Stromal cell of bone marrow (primary cell): Measurements from ENCODE around the gene EFCAB5.
"Not testable (repeated sequence)": the region's sequence is repeated elsewhere in the genome, so short reads cannot be mapped to it uniquely, and the experiment has no call there.

Experiments
- DNase-seq: peaks from one replicate; pipeline ENCODE4 v3.0.0-alpha.2; 2012; ENCODE audit warnings: low read depth

The EFCAB5 gene

GRCh38 chr17:30005709-30006320 is 64.4 kb downstream of the EFCAB5 start:
- no peak for DNase-seq

DNA sequence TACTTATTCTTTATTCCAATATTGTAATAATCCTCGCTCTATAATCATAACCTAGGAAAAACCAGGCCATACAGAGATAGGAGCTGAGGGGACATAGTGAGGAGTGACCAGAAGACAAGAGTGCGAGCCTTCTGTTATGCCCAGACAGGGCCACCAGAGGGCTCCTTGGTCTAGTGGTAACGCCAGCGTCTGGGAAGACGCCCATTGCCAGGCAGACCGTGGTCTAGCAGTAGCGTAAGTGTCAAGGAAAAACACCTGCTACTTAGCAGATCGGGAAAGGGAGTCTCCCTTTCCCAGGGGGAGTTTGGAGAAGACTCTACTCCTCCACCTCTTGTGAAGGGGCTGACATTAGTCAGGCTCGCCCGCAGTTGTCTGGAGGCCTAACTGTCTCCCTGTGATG is 70.5 kb downstream of the EFCAB5 start:
- DNase-seq, result not testable (repeated sequence)

DNA sequence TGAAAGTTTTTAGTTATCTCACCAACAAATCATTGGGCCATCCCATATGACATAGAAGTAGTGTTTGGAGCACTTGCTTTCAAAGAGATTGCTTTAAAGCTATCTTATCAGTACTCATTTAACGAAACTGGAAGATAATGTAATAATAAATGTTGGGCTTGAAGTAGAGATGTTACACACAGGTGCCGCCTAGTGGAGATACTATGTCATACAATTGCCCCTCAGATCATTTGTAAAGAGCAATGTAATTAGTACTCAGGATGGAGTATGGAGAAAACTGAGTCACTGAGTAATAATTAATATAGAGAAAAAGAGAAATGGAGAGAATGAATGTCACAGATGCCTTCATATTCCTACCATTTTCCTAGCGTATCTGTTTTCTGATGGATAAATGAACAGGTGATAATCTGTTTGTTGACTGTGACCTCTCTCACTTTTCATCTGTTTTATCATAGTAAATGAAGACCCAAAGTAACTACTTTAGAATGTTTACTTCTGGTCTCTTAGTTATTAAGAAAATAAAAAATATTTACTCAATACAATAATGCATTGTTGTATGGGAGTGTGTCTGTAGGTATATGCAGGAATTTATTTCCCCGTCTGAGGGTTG is 80.4 kb downstream of the EFCAB5 start:
- no peak for DNase-seq

- not testable (repeated sequence) for DNase-seq
These were observed 83.9 kb downstream of the EFCAB5 start for GRCh38 chr17:30025325-30025724.

GRCh38 chr17:30027676-30028075 is 86.2 kb downstream of the EFCAB5 start:
- DNase-seq, result no peak

GRCh38 chr17:30031214-30031869 is 89.9 kb downstream of the EFCAB5 start:
- no peak for DNase-seq

GRCh38 chr17:30035369-30035768 is 93.9 kb downstream of the EFCAB5 start:
- no peak for DNase-seq

DNA sequence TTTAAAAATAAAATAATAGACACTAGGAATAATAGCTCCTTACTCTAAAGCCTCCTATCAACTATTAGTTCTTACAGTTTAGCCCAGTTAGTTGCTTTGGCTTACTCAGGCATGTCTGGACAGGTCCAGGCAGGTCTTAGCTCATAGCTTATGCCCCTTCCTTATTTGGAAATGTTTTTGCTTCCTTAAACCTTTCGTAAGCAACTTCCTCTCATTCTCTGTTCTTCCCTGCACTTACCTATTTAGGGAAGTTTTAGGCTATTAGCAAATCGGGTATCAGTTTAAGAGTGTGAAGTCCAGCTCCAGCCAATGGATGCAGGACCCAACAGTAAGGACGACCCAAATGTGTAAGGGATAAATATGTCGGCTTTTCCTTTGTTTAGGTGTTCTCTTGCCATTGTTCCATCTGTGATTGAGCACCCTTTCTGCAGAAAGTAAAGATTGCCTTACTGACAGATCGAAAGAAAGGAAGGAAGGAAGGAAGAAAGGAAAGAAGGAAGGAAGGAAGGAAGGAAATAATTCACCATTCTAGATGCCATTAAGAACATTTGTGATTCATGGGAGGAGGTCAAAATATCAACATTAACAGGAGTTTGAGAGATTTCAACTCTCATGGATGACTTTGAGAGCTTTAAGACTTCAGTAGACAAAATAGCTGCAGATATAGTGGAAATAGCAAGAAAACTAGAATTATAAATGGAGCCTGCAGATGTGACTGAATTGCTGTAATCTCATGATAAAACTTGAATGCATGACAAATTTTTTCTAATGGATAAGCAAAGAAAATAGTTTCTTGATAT is 99.5 kb downstream of the EFCAB5 start:
- peak; percentile 3 for DNase-seq

- no peak for DNase-seq
These were observed 100.1 kb downstream of the EFCAB5 start for GRCh38 chr17:30041551-30041950.

DNA sequence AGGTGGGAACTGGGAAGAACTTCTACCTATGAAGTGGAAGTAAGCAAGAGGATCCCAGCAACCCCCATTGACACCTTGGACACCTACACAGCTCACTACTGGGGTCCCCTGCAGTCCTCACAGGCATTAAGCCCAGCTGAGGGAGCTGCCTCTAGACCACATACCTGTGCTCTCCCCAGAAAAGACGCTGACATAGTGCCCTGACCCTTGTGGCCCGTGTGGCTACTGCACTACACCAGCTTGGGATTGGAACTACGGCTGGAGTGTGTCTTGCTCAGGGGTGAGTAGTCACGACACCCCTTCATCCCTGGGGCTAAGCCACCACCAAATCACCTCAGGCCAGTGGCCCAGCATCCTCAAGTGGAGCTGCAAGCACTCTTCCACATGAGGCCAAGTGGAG is 120.9 kb downstream of the EFCAB5 start:
- DNase-seq, result no peak

DNA sequence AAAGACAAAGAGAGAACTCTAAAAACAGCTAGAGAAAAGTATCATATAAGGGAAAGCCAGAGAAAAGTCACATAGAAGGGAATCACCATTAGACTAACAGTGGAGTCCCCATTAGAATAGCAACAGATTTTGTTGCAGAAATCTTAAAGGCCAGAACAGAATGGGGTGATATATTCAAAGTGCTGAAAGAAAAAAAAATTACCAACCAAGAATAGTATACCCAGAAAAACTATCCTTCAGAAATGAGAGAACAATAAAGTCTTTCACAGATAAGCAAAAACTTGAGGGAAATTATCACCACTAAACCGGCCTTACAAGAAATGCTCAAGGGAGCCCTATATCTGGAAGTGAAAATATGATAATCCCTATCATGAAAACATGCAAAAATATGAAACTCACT is 123.3 kb downstream of the EFCAB5 start:
- DNase-seq, result no peak

- DNase-seq, result no peak
These were observed 127.0 kb downstream of the EFCAB5 start for GRCh38 chr17:30068465-30068864.

- DNase-seq, result no peak
These were observed 132.8 kb downstream of the EFCAB5 start for GRCh38 chr17:30074254-30074653.

DNA sequence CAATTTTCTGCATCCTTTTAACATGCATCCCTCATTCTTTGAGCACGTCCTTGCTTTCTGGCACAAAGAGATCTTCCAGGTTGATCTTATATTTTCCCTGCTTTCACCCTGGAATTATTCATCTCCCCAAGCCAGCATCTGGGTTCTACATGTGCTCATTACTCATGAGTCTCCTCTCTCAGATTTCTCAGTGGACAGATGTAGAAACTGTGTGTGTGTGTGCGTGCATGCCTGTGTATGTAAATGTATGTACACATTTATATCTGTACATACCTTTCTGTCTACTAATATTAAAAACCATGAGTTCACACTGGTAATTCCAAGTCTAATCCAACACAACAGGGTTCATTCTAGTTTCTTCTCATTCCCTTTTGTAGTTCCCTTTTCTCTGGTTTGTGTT is 133.3 kb downstream of the EFCAB5 start:
- DNase-seq, result no peak

- DNase-seq, result no peak
These were observed 141.3 kb downstream of the EFCAB5 start for GRCh38 chr17:30082773-30083172.

GRCh38 chr17:30084788-30085187 is 143.4 kb downstream of the EFCAB5 start:
- no peak for DNase-seq

DNA sequence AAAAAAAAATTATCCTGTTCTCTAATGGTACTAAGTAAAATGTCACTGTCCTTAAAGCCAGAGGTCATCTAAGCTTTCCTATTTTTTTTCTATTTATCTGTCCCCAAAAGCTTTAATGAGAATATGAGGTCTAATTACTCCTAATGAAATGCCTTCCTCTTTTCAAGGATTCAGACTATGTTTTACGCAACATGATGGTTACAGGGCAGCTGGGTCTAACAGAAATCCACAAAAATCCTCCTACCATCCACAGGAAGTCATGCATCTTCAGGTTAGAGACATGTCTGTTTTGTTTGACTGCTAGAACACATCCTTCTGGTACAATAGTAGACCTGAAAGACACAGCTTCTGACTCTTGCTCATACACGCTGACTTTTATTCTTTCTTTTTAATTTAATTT is 145.5 kb downstream of the EFCAB5 start:
- DNase-seq, result no peak

GRCh38 chr17:30087431-30087830 is 146.0 kb downstream of the EFCAB5 start:
- DNase-seq, result not testable (repeated sequence)

- no peak for DNase-seq
These were observed 149.8 kb downstream of the EFCAB5 start for GRCh38 chr17:30091121-30091670.

DNA sequence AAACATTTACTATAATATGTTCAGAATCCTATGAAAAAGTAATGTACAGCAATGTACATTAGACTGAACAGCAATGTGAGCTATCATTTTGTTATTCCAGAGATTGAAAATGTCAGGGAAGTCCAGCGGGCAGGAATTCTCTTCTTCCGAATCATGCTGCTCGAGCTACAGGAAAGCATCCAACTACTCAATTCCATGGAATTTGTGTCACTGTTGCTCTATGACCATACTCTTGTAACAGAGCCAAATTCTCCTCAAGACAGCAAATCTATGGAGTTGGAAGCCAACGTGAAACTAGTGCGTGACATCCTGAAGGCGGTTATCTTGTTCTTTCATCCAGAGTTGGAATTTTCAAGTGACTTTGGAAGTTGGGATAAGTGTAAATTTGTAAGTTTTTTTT is 150.3 kb downstream of the EFCAB5 start:
- peak; percentile 81 for DNase-seq

DNA sequence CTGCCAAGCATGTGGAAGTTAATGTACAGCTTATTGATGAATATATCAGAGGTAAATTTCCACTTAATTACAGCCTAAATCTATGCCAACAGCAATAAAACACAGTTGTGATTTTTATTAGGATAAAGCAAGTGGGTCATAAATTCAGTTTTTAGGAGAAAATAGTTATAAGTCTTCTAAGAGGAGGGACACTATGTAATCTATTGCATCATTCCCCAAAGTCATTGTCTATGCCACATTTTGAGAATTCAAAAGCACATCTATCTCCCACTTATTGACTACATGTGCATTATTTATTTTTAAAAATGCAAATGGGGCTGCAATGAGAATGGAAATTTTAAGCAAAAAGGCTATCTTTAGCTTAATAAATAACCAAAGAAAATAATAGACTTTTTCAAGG is 151.5 kb downstream of the EFCAB5 start:
- DNase-seq, result no peak

DNA sequence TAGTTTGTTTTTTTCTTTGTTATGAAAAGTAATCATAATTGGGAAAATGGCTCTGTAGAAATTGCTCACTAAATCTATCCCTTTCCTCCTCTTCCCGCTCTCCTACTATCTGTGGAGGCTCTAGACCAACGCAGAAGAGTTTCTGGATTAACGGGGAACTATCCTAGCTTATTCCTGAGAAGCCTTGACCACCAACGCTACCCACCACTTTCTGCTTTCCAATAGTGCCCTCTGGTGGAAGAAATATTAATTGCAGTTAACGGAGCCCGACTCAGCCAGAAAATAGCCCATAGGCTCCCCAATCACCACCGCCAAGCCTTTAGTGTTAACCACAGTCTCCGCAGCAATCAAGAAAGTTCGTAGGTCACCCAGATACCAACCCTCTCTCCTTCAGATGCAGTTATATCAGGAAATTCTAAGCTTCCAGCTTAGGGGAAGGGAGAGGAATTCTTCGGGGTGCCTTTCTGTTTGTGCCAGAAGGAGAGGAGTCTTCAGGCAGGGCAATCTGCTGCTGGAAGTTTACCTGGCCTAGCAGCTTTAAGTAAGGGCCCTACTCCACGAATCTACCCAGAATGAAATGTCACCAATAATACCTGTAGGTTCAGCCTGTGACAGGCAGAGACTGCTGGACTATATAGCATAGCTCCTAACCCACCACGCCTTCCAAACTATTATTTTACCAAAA is 152.2 kb downstream of the EFCAB5 start:
- peak; percentile 39 for DNase-seq
